GM21619 (cell line): ENCODE results near the gene LPIN3.
A peak's percentile ranks its signal among the peaks of the same experiment; 100 is the strongest.

Experiments used
- ATAC-seq: cut with Tn5 transposase; IDR thresholded peaks from one replicate; pipeline ENCODE4 v1.9.1; 2021; ENCODE audit not compliant: unreplicated experiment

LPIN3 gene

DNA sequence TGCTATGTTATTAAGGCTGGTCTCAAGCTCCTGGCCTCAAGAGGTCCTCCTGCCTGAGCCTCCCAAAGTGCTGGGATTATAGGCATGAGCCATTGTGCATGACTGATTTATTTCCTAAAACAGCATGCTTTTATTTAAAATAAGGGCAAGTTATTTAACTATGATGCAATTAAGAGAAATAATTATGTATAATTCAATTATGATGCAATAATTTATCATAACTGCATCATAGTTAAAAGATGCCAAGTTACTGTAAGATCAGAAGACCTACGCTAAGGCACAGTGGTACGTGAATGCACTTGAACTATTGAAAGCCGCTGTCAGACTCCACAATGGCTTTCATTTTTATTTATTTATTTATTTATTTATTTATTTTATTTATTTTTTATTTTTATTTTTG lies 50.3 kb downstream of the LPIN3 start:
- no peak for ATAC-seq

DNA sequence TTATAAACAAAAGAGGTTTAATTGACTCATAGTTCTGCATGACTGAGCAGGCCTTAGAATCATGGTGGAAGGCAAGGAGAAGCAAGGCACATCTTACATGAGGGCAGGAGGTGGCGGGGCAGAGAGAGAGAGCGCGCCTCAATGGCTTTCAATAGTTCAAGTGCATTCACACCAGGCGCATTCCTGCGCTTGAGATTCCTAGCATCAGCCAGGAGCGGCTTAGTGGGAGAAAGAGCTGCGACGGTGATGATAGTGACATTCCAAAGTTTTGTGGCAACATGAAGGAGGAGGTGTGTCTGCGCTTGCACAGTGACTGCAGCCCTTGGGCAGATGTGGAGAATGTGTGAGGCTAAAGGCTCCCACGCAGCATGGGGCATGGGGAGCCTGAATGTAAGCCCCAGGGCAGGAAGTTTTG lies 51.0 kb downstream of the LPIN3 start:
- ATAC-seq = no peak

DNA sequence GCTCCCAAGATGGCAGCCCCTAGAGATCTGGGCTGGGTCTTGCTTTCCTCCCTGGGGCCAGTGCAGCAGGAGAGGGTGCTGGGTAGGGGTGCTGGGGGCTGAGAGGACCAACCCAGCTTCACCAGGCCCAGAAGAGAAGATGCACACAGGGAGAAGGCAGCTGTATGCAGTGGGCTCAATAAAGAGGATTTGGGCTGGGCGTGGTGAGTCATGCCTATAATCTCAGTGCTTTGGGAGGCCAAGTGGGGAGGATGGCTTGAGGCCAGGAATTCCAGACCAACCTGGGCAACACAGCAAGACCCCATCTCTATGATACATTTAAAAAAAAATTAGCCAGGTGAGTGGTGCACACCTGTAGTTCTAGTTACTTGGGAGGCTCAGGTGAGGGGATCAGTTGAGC lies 51.7 kb downstream of the LPIN3 start:
- no peak for ATAC-seq

GRCh38 chr20:41392871-41393704 lies 52.5 kb downstream of the LPIN3 start:
- no peak for ATAC-seq

GRCh38 chr20:41393705-41394066 lies 53.1 kb downstream of the LPIN3 start:
- ATAC-seq = no peak

GRCh38 chr20:41394081-41394480 lies 53.5 kb downstream of the LPIN3 start:
- ATAC-seq = no peak

- ATAC-seq = no peak
Measured at GRCh38 chr20:41394931-41395666, 54.5 kb downstream of the LPIN3 start.

GRCh38 chr20:41395667-41396664 lies 55.3 kb downstream of the LPIN3 start:
- ATAC-seq = no peak

GRCh38 chr20:41398408-41398807 lies 57.8 kb downstream of the LPIN3 start:
- ATAC-seq = no peak

DNA sequence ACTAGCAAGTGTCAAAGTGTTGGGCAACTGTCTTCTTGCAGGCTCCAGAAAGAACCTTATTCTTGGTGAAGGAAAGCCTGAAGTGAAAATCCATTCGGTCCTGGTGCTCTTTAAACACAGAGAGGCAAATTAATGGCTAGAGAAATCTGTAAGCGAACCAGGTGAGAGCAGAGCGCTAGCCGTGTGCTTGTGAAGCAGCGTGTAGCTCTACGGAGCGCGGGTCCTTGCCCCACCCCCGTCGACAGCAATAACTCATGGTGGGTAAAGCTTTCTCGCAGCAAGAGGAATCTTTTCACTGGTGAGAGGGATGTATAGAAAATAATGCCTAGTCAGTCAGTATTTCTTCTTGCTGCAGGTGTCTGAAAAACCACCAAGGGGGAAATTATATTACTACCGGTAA lies 63.0 kb downstream of the LPIN3 start:
- no peak for ATAC-seq

GRCh38 chr20:41405436-41405835 lies 64.8 kb downstream of the LPIN3 start:
- ATAC-seq = no peak

DNA sequence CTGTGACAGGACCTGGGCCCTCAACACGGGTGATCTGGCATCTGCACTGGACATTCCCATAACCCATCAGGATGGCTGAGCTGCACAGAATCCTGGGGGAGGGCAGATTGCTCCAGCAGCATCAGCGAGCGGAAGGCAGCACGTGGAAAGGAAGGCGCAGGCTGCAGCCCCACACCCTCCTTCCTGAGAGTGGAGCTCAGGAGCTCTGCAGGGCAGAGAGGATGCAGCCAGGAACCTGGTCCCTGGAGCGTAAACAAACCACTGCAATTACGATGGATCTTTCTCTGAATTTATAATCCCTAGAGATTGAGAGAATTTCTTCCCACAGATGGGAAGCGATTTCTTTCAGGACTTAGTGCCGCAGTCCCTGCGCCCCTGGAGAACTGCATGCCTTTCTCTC lies 65.7 kb downstream of the LPIN3 start:
- no peak for ATAC-seq

DNA sequence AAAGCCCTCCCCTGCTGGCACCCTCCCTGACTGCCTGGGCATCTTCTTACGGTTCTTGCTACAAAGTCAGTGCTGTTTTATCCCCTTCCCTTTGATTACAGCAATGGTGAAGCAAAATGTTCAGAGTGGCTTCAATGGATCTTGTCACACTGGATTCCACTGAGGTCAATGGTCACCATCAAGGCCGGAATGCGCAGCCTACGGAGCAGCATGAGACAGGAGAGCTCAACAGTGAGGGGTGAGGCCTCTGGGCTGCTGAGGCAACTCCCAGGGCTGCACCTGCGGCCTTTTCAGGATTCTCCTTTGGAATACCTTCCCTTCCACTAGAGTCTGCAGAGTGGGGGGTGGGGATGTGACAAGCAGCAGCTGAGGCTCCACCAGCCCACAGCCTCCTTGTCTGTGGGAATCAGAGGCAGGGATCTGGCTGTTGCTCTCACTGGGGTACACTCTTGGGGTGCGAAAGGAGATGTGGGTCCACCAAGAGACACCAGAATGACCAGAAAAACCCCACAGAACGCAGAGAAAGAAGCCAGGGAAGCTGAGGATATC lies 66.3 kb downstream of the LPIN3 start:
- ATAC-seq = no peak

GRCh38 chr20:41407607-41408006 lies 67.0 kb downstream of the LPIN3 start:
- no peak for ATAC-seq

DNA sequence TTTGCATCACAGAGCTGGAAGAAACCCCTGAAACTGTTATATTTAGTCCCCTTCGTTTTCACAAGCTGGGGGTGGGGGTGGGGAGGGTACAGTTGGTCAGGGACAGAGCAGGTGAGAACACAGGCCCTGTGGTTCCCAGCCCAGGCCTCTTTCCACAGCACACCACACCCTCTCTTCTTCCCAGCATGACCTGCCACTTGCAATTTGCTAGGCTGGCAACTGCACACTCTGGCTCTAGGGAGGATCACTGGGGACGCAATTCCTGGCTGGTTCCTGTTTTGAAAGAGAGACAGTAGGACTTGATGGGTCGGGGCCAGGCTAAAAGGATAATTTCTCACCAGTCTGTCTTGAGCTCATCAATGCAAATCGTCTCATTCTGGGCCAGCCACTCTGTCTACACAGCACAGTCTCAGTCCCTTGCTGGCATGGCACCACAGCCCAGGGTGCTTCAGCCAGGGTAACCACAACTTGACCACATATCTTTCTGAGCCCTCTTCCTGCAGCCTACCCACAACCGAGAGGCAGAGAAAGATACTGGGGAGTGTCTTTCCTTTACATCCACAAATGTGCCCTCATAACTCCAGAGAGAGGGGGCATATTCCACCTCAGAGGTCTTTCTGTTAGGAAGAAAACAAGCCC lies 67.7 kb downstream of the LPIN3 start:
- peak; percentile 85 for ATAC-seq

DNA sequence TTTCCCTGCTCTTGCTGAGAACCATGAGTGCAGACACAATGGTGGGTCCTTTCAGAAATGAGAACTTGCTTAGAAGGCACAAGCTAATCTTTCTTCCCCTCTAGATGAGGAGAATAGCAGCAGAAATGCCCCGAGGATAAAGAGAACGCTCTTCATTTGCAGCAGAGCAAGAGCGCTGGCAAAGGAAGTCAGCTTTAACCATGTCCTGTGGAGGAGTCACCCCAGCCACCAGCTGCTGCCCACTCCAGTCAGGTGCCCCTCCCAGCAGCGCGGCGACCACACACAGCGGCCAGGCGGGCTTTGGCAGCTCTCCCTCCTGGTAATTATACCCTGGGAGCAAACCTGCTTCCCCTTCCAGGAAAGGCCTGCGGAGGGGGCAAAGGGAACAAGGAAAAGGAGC lies 68.4 kb downstream of the LPIN3 start:
- no peak for ATAC-seq
